ENCODE results near the gene SIGLEC9. TPM values are rescaled to one million over a fixed set of nuclear protein-coding genes. Genes with fewer than 3 reads are reported as not detected.
A peak's percentile ranks its signal among the peaks of the same experiment; 100 is the strongest.
"Not testable (repeated sequence)": the region's sequence is repeated elsewhere in the genome, so short reads cannot be mapped to it uniquely, and the experiment has no call there.

Gene SIGLEC9
- total RNA-seq, 1 donor from 2014 or later: 0.82 TPM

GRCh38 chr19:51163257-51163656, 38.6 kb downstream of the SIGLEC9 start:
- no peak overlapping the region for H3K27ac Mint-ChIP-seq (ENCODE audit: unreplicated experiment)
- H3K27me3 Mint-ChIP-seq (ENCODE audit: unreplicated experiment): no peaks in the 10 kb centered on the region
- H3K4me3 Mint-ChIP-seq (ENCODE audit: unreplicated experiment): no peak overlapping the region
- peaks cover 5% of the 10 kb centered on the region for H3K4me1 Mint-ChIP-seq (ENCODE audit: unreplicated experiment)
- TF ChIP-seq CTCF (IDR thresholded peaks at IDR 0.05; ENCODE audit: unreplicated experiment): no peak
- no peaks in the 10 kb centered on the region for H3K9me3 Mint-ChIP-seq (ENCODE audit: unreplicated experiment)
- no peak for DNase-seq (ENCODE audit: low spot score)
- no peaks in the 10 kb centered on the region for H3K36me3 Mint-ChIP-seq (ENCODE audit: low read depth, unreplicated experiment)

- no peak for DNase-seq (ENCODE audit: low spot score)
- no peak overlapping the region for H3K4me3 Mint-ChIP-seq (ENCODE audit: unreplicated experiment)
- no peak for TF ChIP-seq CTCF (IDR thresholded peaks at IDR 0.05; ENCODE audit: unreplicated experiment)
- no peaks in the 10 kb centered on the region for H3K9me3 Mint-ChIP-seq (ENCODE audit: unreplicated experiment)
- no peak overlapping the region for H3K27ac Mint-ChIP-seq (ENCODE audit: unreplicated experiment)
- no peaks in the 10 kb centered on the region for H3K4me1 Mint-ChIP-seq (ENCODE audit: unreplicated experiment)
- H3K36me3 Mint-ChIP-seq (ENCODE audit: low read depth, unreplicated experiment): no peaks in the 10 kb centered on the region
- no peaks in the 10 kb centered on the region for H3K27me3 Mint-ChIP-seq (ENCODE audit: unreplicated experiment)
These were observed 39.5 kb downstream of the SIGLEC9 start for GRCh38 chr19:51164215-51164614.

GRCh38 chr19:51166846-51167490, 42.3 kb downstream of the SIGLEC9 start:
- DNase-seq (ENCODE audit: low spot score): no peak
- Mint-ChIP-seq H3K4me3 (ENCODE audit: unreplicated experiment) (no peak overlapping the region), H3K9me3 (ENCODE audit: unreplicated experiment) (no peaks in the 10 kb centered on the region), H3K27ac (ENCODE audit: unreplicated experiment) (no peak overlapping the region), H3K4me1 (ENCODE audit: unreplicated experiment) (no peaks in the 10 kb centered on the region), H3K36me3 (ENCODE audit: low read depth, unreplicated experiment) (no peaks in the 10 kb centered on the region), H3K27me3 (ENCODE audit: unreplicated experiment) (no peaks in the 10 kb centered on the region)
- TF ChIP-seq CTCF (IDR thresholded peaks at IDR 0.05; ENCODE audit: unreplicated experiment): no peak

GRCh38 chr19:51168564-51169282, 44.0 kb downstream of the SIGLEC9 start:
- H3K4me1 Mint-ChIP-seq (ENCODE audit: unreplicated experiment): no peaks in the 10 kb centered on the region
- no peak for TF ChIP-seq CTCF (IDR thresholded peaks at IDR 0.05; ENCODE audit: unreplicated experiment)
- DNase-seq (ENCODE audit: low spot score): no peak
- no peak overlapping the region for H3K27ac Mint-ChIP-seq (ENCODE audit: unreplicated experiment)
- no peaks in the 10 kb centered on the region for H3K36me3 Mint-ChIP-seq (ENCODE audit: low read depth, unreplicated experiment)
- no peak overlapping the region for H3K4me3 Mint-ChIP-seq (ENCODE audit: unreplicated experiment)
- no peaks in the 10 kb centered on the region for H3K27me3 Mint-ChIP-seq (ENCODE audit: unreplicated experiment)
- no peaks in the 10 kb centered on the region for H3K9me3 Mint-ChIP-seq (ENCODE audit: unreplicated experiment)

GRCh38 chr19:51169283-51169918, 44.7 kb downstream of the SIGLEC9 start:
- peak; percentile 80 for DNase-seq (ENCODE audit: low spot score)
- not testable (repeated sequence) for H3K4me3 Mint-ChIP-seq (ENCODE audit: unreplicated experiment); H3K4me1 Mint-ChIP-seq (ENCODE audit: unreplicated experiment); H3K36me3 Mint-ChIP-seq (ENCODE audit: low read depth, unreplicated experiment); H3K27me3 Mint-ChIP-seq (ENCODE audit: unreplicated experiment); H3K9me3 Mint-ChIP-seq (ENCODE audit: unreplicated experiment); H3K27ac Mint-ChIP-seq (ENCODE audit: unreplicated experiment)
- peak; percentile 62 for TF ChIP-seq CTCF (IDR thresholded peaks at IDR 0.05; ENCODE audit: unreplicated experiment)

All from endothelial cell (in vitro differentiated cells).